Karpas-422 (cell line): ENCODE data around the gene SHANK3. TPM values are rescaled to one million over a fixed set of nuclear protein-coding genes. Genes with fewer than 3 reads are reported as not detected.

Experiments used
- DNase-seq: peaks from one replicate; pipeline ENCODE4 v3.0.0-alpha.2; 2015
- H2AFZ ChIP-seq: fragments of 200-600 bp; sonication (generic); 2 replicates; pipeline ENCODE4 v1.6.1; 2014; ENCODE audit warnings: antibody characterized with exemption, low read length, mixed read lengths
- H3K27ac ChIP-seq: fragments of 200-600 bp; sonication (generic); 2 replicates; pipeline ENCODE4 v1.5.1; 2014; ENCODE audit warnings: mild to moderate bottlenecking, low read length, moderate library complexity
- H3K27me3 ChIP-seq: fragments of 200-600 bp; sonication (generic); 2 replicates; pipeline ENCODE4 v1.6.1; 2014; ENCODE audit warnings: low read length, mixed read lengths
- H3K36me3 ChIP-seq: fragments of 200-600 bp; sonication (generic); 2 replicates; pipeline ENCODE4 v1.6.1; 2014; ENCODE audit warnings: low read length, mixed read lengths; ENCODE audit not compliant: insufficient read depth
- H3K4me1 ChIP-seq: fragments of 200-600 bp; sonication (generic); 2 replicates; pipeline ENCODE4 v1.6.1; 2014; ENCODE audit warnings: mild to moderate bottlenecking, low read length, mixed read lengths
- H3K4me2 ChIP-seq: fragments of 200-600 bp; sonication (generic); 2 replicates; pipeline ENCODE4 v1.6.1; 2014; ENCODE audit warnings: low read length, low read depth, mild to moderate bottlenecking; ENCODE audit not compliant: poor library complexity, severe bottlenecking
- H3K4me3 ChIP-seq: fragments of 200-600 bp; sonication (generic); 2 replicates; pipeline ENCODE4 v1.5.1; 2014; ENCODE audit warnings: mild to moderate bottlenecking, antibody characterized with exemption, low read length, mixed read lengths
- H3K79me2 ChIP-seq: fragments of 200-600 bp; sonication (generic); 2 replicates; pipeline ENCODE4 v1.6.1; 2014; ENCODE audit warnings: mild to moderate bottlenecking, low read length, mixed read lengths
- H3K9ac ChIP-seq: fragments of 200-600 bp; sonication (generic); 2 replicates; pipeline ENCODE4 v1.6.0; 2014; ENCODE audit warnings: low read length
- H3K9me2 ChIP-seq: fragments of 200-600 bp; sonication (generic), shearing (Covaris generic); replicated peaks from 2 replicates; pipeline ENCODE4 v1.6.0; 2014; ENCODE audit warnings: mild to moderate bottlenecking, low read length, moderate library complexity; ENCODE audit not compliant: insufficient read depth
- H3K9me3 ChIP-seq: fragments of 300-700, 200-600 bp; sonication (generic); 2 replicates; pipeline ENCODE4 v1.6.1; 2014; ENCODE audit warnings: low read length, mixed read lengths
- H4K20me1 ChIP-seq: fragments of 200-600 bp; sonication (generic); 2 replicates; pipeline ENCODE4 v1.6.1; 2014; ENCODE audit warnings: mild to moderate bottlenecking, antibody characterized with exemption, low read length, low read depth; ENCODE audit not compliant: insufficient read depth
- total RNA-seq: library from RNA; depleted of rRNA; stranded (reverse); fragments of >200 nt; shearing (Covaris generic); gene quantifications from 2 replicates; pipeline ENCODE4 v1.2.3, GENCODE V29; 2014; ENCODE audit warnings: low replicate concordance

The SHANK3 gene
- total RNA-seq, 1 experiment from 2014 or later, result not detected

- Histone ChIP-seq H3K79me2 (no peaks in the 10 kb centered on the region), H3K9me2 (no peaks in the 10 kb centered on the region), H3K9ac (no peak overlapping the region), H2AFZ (no peak overlapping the region), H3K36me3 (no peaks in the 10 kb centered on the region), H3K4me3 (no peak overlapping the region), H3K27ac (no peak overlapping the region), H3K27me3 (no peaks in the 10 kb centered on the region), H3K4me2 (no peak overlapping the region), H4K20me1 (no peaks in the 10 kb centered on the region), H3K9me3 (no peaks in the 10 kb centered on the region), H3K4me1 (no peaks in the 10 kb centered on the region)
- no peak for DNase-seq
Observed at GRCh38 chr22:50702821-50703725, 30.4 kb downstream of the SHANK3 start.

GRCh38 chr22:50703726-50704509, 31.3 kb downstream of the SHANK3 start:
- DNase-seq, result no peak
- Histone ChIP-seq H3K4me1 (no peaks in the 10 kb centered on the region), H3K9ac (no peak overlapping the region), H3K27me3 (no peaks in the 10 kb centered on the region), H4K20me1 (no peaks in the 10 kb centered on the region), H3K4me2 (no peak overlapping the region), H3K4me3 (no peak overlapping the region), H3K9me2 (no peaks in the 10 kb centered on the region), H3K36me3 (no peaks in the 10 kb centered on the region), H3K79me2 (no peaks in the 10 kb centered on the region), H2AFZ (no peak overlapping the region), H3K27ac (no peak overlapping the region), H3K9me3 (no peaks in the 10 kb centered on the region)

- Histone ChIP-seq H3K9ac (no peak overlapping the region), H2AFZ (no peak overlapping the region), H3K79me2 (no peaks in the 10 kb centered on the region), H3K4me3 (no peak overlapping the region), H3K4me1 (no peaks in the 10 kb centered on the region), H3K27me3 (no peaks in the 10 kb centered on the region), H3K27ac (no peak overlapping the region), H3K36me3 (no peaks in the 10 kb centered on the region), H3K9me2 (no peaks in the 10 kb centered on the region), H3K4me2 (no peak overlapping the region), H3K9me3 (no peaks in the 10 kb centered on the region), H4K20me1 (no peaks in the 10 kb centered on the region)
- no peak for DNase-seq
Observed at GRCh38 chr22:50704510-50705218, 32.0 kb downstream of the SHANK3 start.

- Histone ChIP-seq H3K4me2 (no peak overlapping the region), H3K4me1 (no peaks in the 10 kb centered on the region)
Observed at GRCh38 chr22:50705219-50705691, 32.6 kb downstream of the SHANK3 start.

GRCh38 chr22:50705851-50706351, 33.3 kb downstream of the SHANK3 start:
- Histone ChIP-seq H3K4me2 (no peak overlapping the region), H3K27me3 (no peaks in the 10 kb centered on the region), H3K27ac (no peak overlapping the region), H3K9ac (no peak overlapping the region), H3K36me3 (no peaks in the 10 kb centered on the region), H4K20me1 (no peaks in the 10 kb centered on the region), H3K4me1 (no peaks in the 10 kb centered on the region), H3K9me2 (no peaks in the 10 kb centered on the region), H3K4me3 (no peak overlapping the region), H3K9me3 (no peaks in the 10 kb centered on the region), H2AFZ (no peak overlapping the region), H3K79me2 (no peaks in the 10 kb centered on the region)
- no peak for DNase-seq

More at GRCh38 chr22:50705219-50705691, 32.6 kb downstream of the SHANK3 start:
- H3K9me3 ChIP-seq, result no peaks in the 10 kb centered on the region
- H3K9ac ChIP-seq, result no peak overlapping the region
- no peaks in the 10 kb centered on the region for H3K9me2 ChIP-seq
- H3K79me2 ChIP-seq, result no peaks in the 10 kb centered on the region
- H3K36me3 ChIP-seq, result no peaks in the 10 kb centered on the region
- H3K4me3 ChIP-seq, result no peak overlapping the region
- H3K27ac ChIP-seq, result no peak overlapping the region
- H3K27me3 ChIP-seq, result no peaks in the 10 kb centered on the region
- no peak overlapping the region for H2AFZ ChIP-seq
- H4K20me1 ChIP-seq, result no peaks in the 10 kb centered on the region
- DNase-seq, result no peak

GRCh38 chr22:50706481-50707125, 34.0 kb downstream of the SHANK3 start:
- Histone ChIP-seq H3K9me2 (no peaks in the 10 kb centered on the region), H3K4me3 (no peak overlapping the region), H3K27me3 (no peaks in the 10 kb centered on the region), H3K27ac (no peak overlapping the region), H3K4me2 (no peak overlapping the region), H3K36me3 (no peaks in the 10 kb centered on the region), H3K4me1 (no peaks in the 10 kb centered on the region), H2AFZ (no peak overlapping the region), H4K20me1 (no peaks in the 10 kb centered on the region), H3K79me2 (no peaks in the 10 kb centered on the region), H3K9ac (no peak overlapping the region), H3K9me3 (no peaks in the 10 kb centered on the region)
- DNase-seq, result no peak

GRCh38 chr22:50708474-50708873, 35.9 kb downstream of the SHANK3 start:
- no peak overlapping the region for H3K9ac ChIP-seq
- no peaks in the 10 kb centered on the region for H3K9me3 ChIP-seq
- no peak overlapping the region for H2AFZ ChIP-seq
- no peaks in the 10 kb centered on the region for H3K27me3 ChIP-seq
- H3K4me1 ChIP-seq, result no peaks in the 10 kb centered on the region
- no peaks in the 10 kb centered on the region for H3K79me2 ChIP-seq
- no peak overlapping the region for H3K4me3 ChIP-seq
- H3K36me3 ChIP-seq, result no peaks in the 10 kb centered on the region
- DNase-seq, result no peak
- H3K4me2 ChIP-seq, result no peak overlapping the region
- no peaks in the 10 kb centered on the region for H3K9me2 ChIP-seq
- no peak overlapping the region for H3K27ac ChIP-seq
- H4K20me1 ChIP-seq, result no peaks in the 10 kb centered on the region
